Gastrocnemius medialis (tissue), 4 donors: Measurements from ENCODE around the gene SPOCK1. TPM values are rescaled to one million over a fixed set of nuclear protein-coding genes. Genes with fewer than 3 reads are reported as not detected.

ENCODE experiments used
- ATAC-seq, 2 donors: fragments of 150-250 bp; one replicate each; pipeline ENCODE4 v1.9.1; 2016
- DNase-seq, 2 donors: peaks; one replicate each; pipeline ENCODE4 v3.0.0-alpha.2; 2019
- H3K27ac ChIP-seq, 4 donors: fragments of 200-600 bp; sonication (generic); 1 replicate in 1 of 4; 2 replicates in 3 of 4; pipeline ENCODE4 v1.5.1; 2016 to 2018; ENCODE audit warnings: mild to moderate bottlenecking in 2 of 4, moderate library complexity in 1 of 4
- H3K27me3 ChIP-seq, 3 donors: fragments of 200-600 bp; sonication (generic) in 2 of 3; 1 replicate in 1 of 3; 2 replicates in 2 of 3; pipeline versions ENCODE4 v1.5.1 to v1.6.0; 2016 to 2019; ENCODE audit warnings: mild to moderate bottlenecking in 1 of 3, moderate library complexity in 1 of 3
- H3K36me3 ChIP-seq, 2 donors: fragments of 200-600 bp; sonication (generic) in 1 of 2; one replicate each; pipeline ENCODE4 v1.5.1; 2017 to 2018
- H3K4me1 ChIP-seq, 2 donors: fragments of 200-600 bp; sonication (generic) in 1 of 2; one replicate each; pipeline ENCODE4 v1.5.1; 2016 to 2017; ENCODE audit warnings: mild to moderate bottlenecking in 2 of 2
- H3K4me3 ChIP-seq, 4 donors: fragments of 200-600 bp; sonication (generic) in 3 of 4; 1 replicate in 1 of 4; 2 replicates in 3 of 4; pipeline ENCODE4 v1.5.1; 2016 to 2019; ENCODE audit warnings: mild to moderate bottlenecking in 2 of 4
- H3K9me3 ChIP-seq, 3 donors: fragments of 200-600 bp; sonication (generic) in 2 of 3; 1 replicate in 1 of 3; 2 replicates in 2 of 3; pipeline ENCODE4 v1.5.1; 2016 to 2019
- POLR2A ChIP-seq, 2 donors: fragments of 450-650 bp; IDR thresholded peaks; one replicate each; pipeline ENCODE4 v1.6.1; 2017; ENCODE audit warnings: antibody characterized with exemption in 2 of 2, mild to moderate bottlenecking in 2 of 2, moderate library complexity in 2 of 2
- in situ Hi-C, 4 donors: fragments of 200-750 bp; cut with MboI; loops; one replicate each; pipeline versions ENCODE4 v1.15.0 to v1.8.0; 2017; ENCODE audit warnings: low sequenced_read_pairs in 4 of 4
- intact Hi-C: fragments of 100-400 bp; cut with DNase I; formaldehyde crosslinking; loops from one replicate; pipeline ENCODE4 v1.15.1; 2023; ENCODE audit warnings: low total_unique reads
- total RNA-seq, 4 donors: library from RNA; depleted of rRNA; stranded (reverse); fragments of >200 nt; gene quantifications; one replicate each; pipeline versions ENCODE4 v1.1.0 to v1.2.3, GENCODE V29; 2016
- TF ChIP-seq, protein P1 (sequence below), 5 experiments: fragments of 450-650 bp in 3 of 5; fragments of 200-600 bp in 2 of 5; sonication (generic) in 2 of 5; IDR thresholded peaks in 4 of 5; conservative IDR thresholded peaks in 1 of 5; 1 replicate in 4 of 5; 2 replicates in 1 of 5; pipeline ENCODE4 v1.5.1; 2016 to 2019; ENCODE audit warnings: antibody characterized with exemption in 5 of 5, mild to moderate bottlenecking in 3 of 5, moderate library complexity in 3 of 5

Gene SPOCK1
- total RNA-seq, 4 donors from 2014 or later: 5.8 to 33.8 (median 25.3) TPM

- DNase-seq: no peak
- H3K4me3 ChIP-seq: no peak overlapping the region
- H3K9me3 ChIP-seq: no peaks in the 10 kb centered on the region
- H3K4me1 ChIP-seq: no peaks in the 10 kb centered on the region
- no peak for ATAC-seq
- H3K27me3 ChIP-seq: no peaks in the 10 kb centered on the region
- no peak for TF ChIP-seq POLR2A (IDR thresholded peaks at IDR 0.05)
- TF ChIP-seq, protein P1, sequence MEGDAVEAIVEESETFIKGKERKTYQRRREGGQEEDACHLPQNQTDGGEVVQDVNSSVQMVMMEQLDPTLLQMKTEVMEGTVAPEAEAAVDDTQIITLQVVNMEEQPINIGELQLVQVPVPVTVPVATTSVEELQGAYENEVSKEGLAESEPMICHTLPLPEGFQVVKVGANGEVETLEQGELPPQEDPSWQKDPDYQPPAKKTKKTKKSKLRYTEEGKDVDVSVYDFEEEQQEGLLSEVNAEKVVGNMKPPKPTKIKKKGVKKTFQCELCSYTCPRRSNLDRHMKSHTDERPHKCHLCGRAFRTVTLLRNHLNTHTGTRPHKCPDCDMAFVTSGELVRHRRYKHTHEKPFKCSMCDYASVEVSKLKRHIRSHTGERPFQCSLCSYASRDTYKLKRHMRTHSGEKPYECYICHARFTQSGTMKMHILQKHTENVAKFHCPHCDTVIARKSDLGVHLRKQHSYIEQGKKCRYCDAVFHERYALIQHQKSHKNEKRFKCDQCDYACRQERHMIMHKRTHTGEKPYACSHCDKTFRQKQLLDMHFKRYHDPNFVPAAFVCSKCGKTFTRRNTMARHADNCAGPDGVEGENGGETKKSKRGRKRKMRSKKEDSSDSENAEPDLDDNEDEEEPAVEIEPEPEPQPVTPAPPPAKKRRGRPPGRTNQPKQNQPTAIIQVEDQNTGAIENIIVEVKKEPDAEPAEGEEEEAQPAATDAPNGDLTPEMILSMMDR (IDR thresholded peaks at IDR 0.05 in 4 of 5, conservative IDR thresholded peaks at IDR 0.05 in 1 of 5): no peak
- no peak overlapping the region for H3K27ac ChIP-seq
- no peaks in the 10 kb centered on the region for H3K36me3 ChIP-seq
- intact Hi-C loops (no loop called here), in situ Hi-C loops (no loop called here)
Measured at GRCh38 chr5:137085206-137085605, 413.9 kb downstream of the SPOCK1 start.

DNA sequence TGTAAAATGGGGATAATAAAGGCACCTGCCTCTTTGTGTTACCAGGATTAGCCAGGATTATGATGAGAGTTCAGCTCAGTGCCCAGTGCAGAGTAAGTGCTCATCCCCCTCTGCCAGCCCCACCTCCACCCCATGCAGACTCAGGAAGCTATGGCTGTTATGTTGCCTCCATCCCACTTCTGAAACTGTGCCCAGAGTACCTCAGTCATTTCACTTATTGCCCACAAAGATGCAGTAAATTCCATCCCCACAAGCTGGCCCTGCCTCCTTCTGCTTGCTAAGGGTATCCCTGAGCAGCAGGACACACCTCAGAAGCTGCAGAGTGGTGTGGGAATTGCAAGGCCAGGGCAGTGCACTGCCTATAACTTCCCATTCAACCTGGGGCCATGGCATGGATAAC, 415.1 kb downstream of the SPOCK1 start:
- in situ Hi-C loops (no loop called here), intact Hi-C loops (no loop called here)
- Histone ChIP-seq H3K4me1 (no peaks in the 10 kb centered on the region), H3K27ac (no peak overlapping the region), H3K4me3 (no peak overlapping the region), H3K27me3 (no peaks in the 10 kb centered on the region), H3K36me3 (no peaks in the 10 kb centered on the region), H3K9me3 (no peaks in the 10 kb centered on the region)
- ATAC-seq: no peak
- DNase-seq: no peak
- TF ChIP-seq, protein P1 (IDR thresholded peaks at IDR 0.05 in 4 of 5, conservative IDR thresholded peaks at IDR 0.05 in 1 of 5): no peak
- TF ChIP-seq POLR2A (IDR thresholded peaks at IDR 0.05): no peak

GRCh38 chr5:137082951-137083350, 416.2 kb downstream of the SPOCK1 start:
- Histone ChIP-seq H3K36me3 (no peaks in the 10 kb centered on the region), H3K27ac (no peak overlapping the region), H3K4me3 (no peak overlapping the region), H3K9me3 (no peaks in the 10 kb centered on the region), H3K4me1 (no peaks in the 10 kb centered on the region), H3K27me3 (no peaks in the 10 kb centered on the region)
- TF ChIP-seq, protein P1 (IDR thresholded peaks at IDR 0.05 in 4 of 5, conservative IDR thresholded peaks at IDR 0.05 in 1 of 5): no peak
- no peak for TF ChIP-seq POLR2A (IDR thresholded peaks at IDR 0.05)
- intact Hi-C loops (no loop called here), in situ Hi-C loops (no loop called here)
- ATAC-seq (no peak), DNase-seq (no peak)

- peak; percentile 42 to 90 for ATAC-seq
- H3K27ac ChIP-seq: no peak overlapping the region
- no peak overlapping the region for H3K4me3 ChIP-seq
- in situ Hi-C loops: no loop called here
- intact Hi-C loops: no loop called here
- no peaks in the 10 kb centered on the region for H3K27me3 ChIP-seq
- H3K4me1 ChIP-seq: no peaks in the 10 kb centered on the region
- TF ChIP-seq POLR2A (IDR thresholded peaks at IDR 0.05): no peak
- TF ChIP-seq, protein P1 (IDR thresholded peaks at IDR 0.05 in 4 of 5, conservative IDR thresholded peaks at IDR 0.05 in 1 of 5): no peak
- peak in 1 of 2 donors; percentile 62 for DNase-seq
- no peaks in the 10 kb centered on the region for H3K9me3 ChIP-seq
- H3K36me3 ChIP-seq: no peaks in the 10 kb centered on the region
Measured at GRCh38 chr5:137078171-137078665, 420.9 kb downstream of the SPOCK1 start.
